Endothelial cell of umbilical vein (primary cell): ENCODE measurements around the gene ZNF664. TPM values are rescaled to one million over a fixed set of nuclear protein-coding genes. Genes with fewer than 3 reads are reported as not detected.

Experiments
- BruUV-seq: library from RNA; stranded (reverse); fragments of 400-500 nt; replicated peaks from 2 replicates; lab custom pipeline; 2021; lab: Mats Ljungman, UMichigan
- CTCF ChIA-PET: fragments of 300-600, 350-600 bp; sonication (Branson Sonifier 250); formaldehyde crosslinking; loops from one replicate; lab custom pipeline; 2021; ENCODE audit warnings: antibody characterized with exemption, inconsistent platforms; lab: Charles Lee
- POLR2A ChIA-PET: fragments of 300-600, 350-600 bp; sonication (Branson Sonifier 250); formaldehyde crosslinking; loops from one replicate; lab custom pipeline; 2021; ENCODE audit warnings: antibody characterized with exemption, inconsistent platforms; lab: Charles Lee
- DNase-seq: peaks from one replicate; pipeline ENCODE4 v3.0.0-alpha.2; 2011; ENCODE audit warnings: low read depth, low spot score
- FAIRE-seq: peaks from 2 replicates; lab custom pipeline; 2011; peaks lifted over from hg19 to GRCh38; lab: Jason Lieb, UNC
- H2AFZ ChIP-seq: 2 replicates; pipeline ENCODE4 v1.6.0; 2012; ENCODE audit warnings: low read depth, low read length, control low read depth, inconsistent platforms
- H3K27ac ChIP-seq: 2 replicates; pipeline ENCODE4 v1.5.1; 2011; ENCODE audit warnings: low read depth, mild to moderate bottlenecking, control low read depth, low read length, moderate library complexity; ENCODE audit not compliant: insufficient read depth
- H3K27me3 ChIP-seq, 2 experiments: 2 replicates each; pipeline versions ENCODE4 v1.6.0 to v1.6.1; 2011; ENCODE audit warnings: low read length in 2 of 2, mixed read lengths in 1 of 2; ENCODE audit not compliant: control insufficient read depth in 2 of 2, insufficient read depth in 2 of 2
- H3K36me3 ChIP-seq, 2 experiments: 2 replicates in 1 of 2; 3 replicates in 1 of 2; pipeline ENCODE4 v1.5.1; 2011; ENCODE audit warnings: low read length in 2 of 2, mild to moderate bottlenecking in 1 of 2, moderate library complexity in 1 of 2; ENCODE audit not compliant: control insufficient read depth in 2 of 2, insufficient read depth in 2 of 2; ENCODE audit errors: extremely low read depth in 1 of 2
- H3K4me1 ChIP-seq: 3 replicates; pipeline ENCODE4 v1.5.1; 2011; ENCODE audit warnings: mild to moderate bottlenecking, low read length; ENCODE audit not compliant: control insufficient read depth, insufficient read depth; ENCODE audit errors: extremely low read depth
- H3K4me2 ChIP-seq: 2 replicates; pipeline ENCODE4 v1.6.1; 2011; ENCODE audit warnings: low read length, control low read depth, mixed read lengths; ENCODE audit not compliant: insufficient read depth
- H3K4me3 ChIP-seq, 3 experiments: fragments of 200-600 bp in 1 of 3; sonication (generic), shearing (Covaris generic) in 1 of 3; replicated peaks in 1 of 3; 2 replicates each; pipeline ENCODE4 v1.5.1; 2011 to 2016; ENCODE audit warnings: control low read depth in 3 of 3, low read length in 3 of 3, mild to moderate bottlenecking in 2 of 3, inconsistent platforms in 1 of 3, low read depth in 1 of 3, moderate library complexity in 1 of 3; ENCODE audit not compliant: insufficient read depth in 1 of 3
- H3K79me2 ChIP-seq: 2 replicates; pipeline ENCODE4 v1.6.0; 2012; ENCODE audit warnings: low read length, inconsistent platforms; ENCODE audit not compliant: control insufficient read depth, insufficient read depth
- H3K9ac ChIP-seq: replicated peaks from 2 replicates; pipeline ENCODE3; 2011; ENCODE audit warnings: low read length, control low read depth; ENCODE audit not compliant: insufficient read depth; ENCODE audit errors: extremely low read depth
- H3K9me1 ChIP-seq: replicated peaks from 3 replicates; pipeline ENCODE4 v1.6.0; 2011; ENCODE audit warnings: mild to moderate bottlenecking, low read length; ENCODE audit not compliant: control insufficient read depth, insufficient read depth; ENCODE audit errors: extremely low read depth
- H3K9me3 ChIP-seq: replicated peaks from 2 replicates; pipeline ENCODE4 v1.5.1; 2012; ENCODE audit warnings: low read length, inconsistent platforms; ENCODE audit not compliant: control insufficient read depth, insufficient read depth
- H4K20me1 ChIP-seq: replicated peaks from 2 replicates; pipeline ENCODE3; 2011; ENCODE audit warnings: mild to moderate bottlenecking, low read length; ENCODE audit not compliant: control insufficient read depth, insufficient read depth; ENCODE audit errors: extremely low read depth
- CTCF ChIP-seq, 2 donors: IDR thresholded peaks; 1 replicate in 1 of 2; 2 replicates in 1 of 2; pipeline ENCODE4 v1.5.1; 2011; ENCODE audit warnings: low read length in 2 of 2, mild to moderate bottlenecking in 2 of 2, moderate library complexity in 2 of 2, control low read depth in 1 of 2, inconsistent platforms in 1 of 2, low read depth in 1 of 2; ENCODE audit not compliant: insufficient read depth in 1 of 2; ENCODE audit errors: extremely low read depth in 1 of 2
- EZH2 ChIP-seq: IDR thresholded peaks from 2 replicates; pipeline ENCODE4 v1.6.1; 2012; ENCODE audit warnings: borderline replicate concordance, low read depth, mild to moderate bottlenecking, moderate library complexity, low read length, inconsistent platforms; ENCODE audit not compliant: severe bottlenecking
- FOS ChIP-seq: IDR thresholded peaks from 2 replicates; pipeline ENCODE4 v1.6.1; 2011; ENCODE audit warnings: mild to moderate bottlenecking, low read length, moderate library complexity, borderline replicate concordance; ENCODE audit not compliant: insufficient read depth
- GATA2 ChIP-seq: IDR thresholded peaks from 2 replicates; pipeline ENCODE4 v1.7.0; 2011; ENCODE audit warnings: low read depth, mild to moderate bottlenecking, moderate library complexity, mixed read lengths, low read length; ENCODE audit not compliant: insufficient read length, insufficient read depth
- JUN ChIP-seq: IDR thresholded peaks from 2 replicates; pipeline ENCODE4 v1.6.1; 2011; ENCODE audit warnings: borderline replicate concordance, low read depth; ENCODE audit not compliant: insufficient read length, insufficient read depth
- MAX ChIP-seq: IDR thresholded peaks from 2 replicates; pipeline ENCODE4 v1.6.1; 2011; ENCODE audit not compliant: insufficient read depth, insufficient read length
- MYC ChIP-seq: IDR thresholded peaks from one replicate; pipeline ENCODE4 v1.6.1; 2011; ENCODE audit warnings: mild to moderate bottlenecking, low read depth, low read length
- POLR2A ChIP-seq: IDR thresholded peaks from 2 replicates; pipeline ENCODE4 v1.6.1; 2012; ENCODE audit warnings: low read depth, mild to moderate bottlenecking, control low read depth, low read length
- POLR2AphosphoS5 ChIP-seq: IDR thresholded peaks from 2 replicates; pipeline ENCODE4 v1.6.1; 2012; ENCODE audit warnings: low read depth, mild to moderate bottlenecking, control low read depth, low read length, moderate library complexity; ENCODE audit not compliant: insufficient read depth
- dilution Hi-C: fragments of 300-500 bp; cut with MboI; formaldehyde crosslinking; loops from one replicate; pipeline ENCODE4 v1.15.0; 2019; ENCODE audit warnings: low sequenced_read_pairs; ENCODE audit not compliant: extremely low pct_ligation_motif_present
- intact Hi-C: fragments of 100-400 bp; cut with micrococcal nuclease; formaldehyde crosslinking; loops from one replicate; pipeline ENCODE4 v1.10.0; 2022
- polyA plus RNA-seq, 4 experiments: library from polyadenylated mRNA; depleted of rRNA in 3 of 4; stranded (reverse) in 3 of 4; unstranded in 1 of 4; fragments of >200 nt; gene quantifications; 2 replicates each; pipeline versions ENCODE4 v1.2.1 to v1.2.3, GENCODE V29; 2011 to 2012; ENCODE audit warnings: missing spikeins in 1 of 4
- total RNA-seq: library from RNA; stranded (reverse); gene quantifications from 2 replicates; pipeline ENCODE4 v1.2.3, GENCODE V29; 2021

The ZNF664 gene
- total and polyA plus RNA-seq, 2 donors (not counting 3 experiments of a cell fraction or from before 2014, with no cell fraction given), result 29.8 to 71.3 TPM

- Histone ChIP-seq H3K9ac (no peak overlapping the region), H3K4me2 (no peak overlapping the region), H2AFZ (no peak overlapping the region), H3K4me1 (peaks cover 6% of the 10 kb centered on the region), H3K9me3 (no peaks in the 10 kb centered on the region), H3K36me3 (no peaks in the 10 kb centered on the region), H3K27ac (no peak overlapping the region), H4K20me1 (no peaks in the 10 kb centered on the region), H3K27me3 (peaks cover 0 to 3% of the 10 kb centered on the region in 2 experiments), H3K79me2 (no peaks in the 10 kb centered on the region), H3K4me3 (no peak overlapping the region), H3K9me1 (no peaks in the 10 kb centered on the region)
- TF ChIP-seq MAX (no peak), MYC (no peak), POLR2A (no peak), POLR2AphosphoS5 (no peak), GATA2 (no peak), FOS (no peak), CTCF (IDR thresholded peaks at IDR 0.05; ENCODE audit: extremely low read depth in 1 of 2, insufficient read depth in 1 of 2, low read depth in 1 of 2, low read length in 2 of 2) (no peak), JUN (no peak), EZH2 (no peak)
- BruUV-seq, result no TSS peak
- DNase-seq (no peak), FAIRE-seq (no peak)
- ChIA-PET POLR2A (no interaction called here), CTCF (interaction anchor here (0.6 to 7.5 kb wide), 23 partner anchors 11 to 871 kb away, joined by 3 to 85 read pairs (median 4); no protein-coding TSS in a partner anchor)
- intact Hi-C loops, result loop anchor here (1.0 to 5.0 kb wide), 3 partner anchors 285 to 871 kb away; no protein-coding TSS in a partner anchor
- dilution Hi-C loops, result no loop called here
Observed at GRCh38 chr12:124036171-124036598, 63.2 kb downstream of the ZNF664 start.
